Sigmoid colon (tissue), 4 donors: ENCODE results near the gene CCDC15.

Experiments
- EP300 ChIP-seq, 4 donors: sonication (generic); formaldehyde crosslinking; IDR thresholded peaks; one replicate each; pipeline ENCODE4 v1.6.1; 2017; ENCODE audit warnings: antibody characterized with exemption in 4 of 4
- POLR2A ChIP-seq, 2 donors: fragments of 450-650 bp; IDR thresholded peaks; one replicate each; pipeline ENCODE4 v1.6.1; 2016; ENCODE audit warnings: antibody characterized with exemption in 2 of 2, mild to moderate bottlenecking in 2 of 2, moderate library complexity in 2 of 2
- POLR2AphosphoS5 ChIP-seq, 4 donors: sonication (generic); formaldehyde crosslinking; IDR thresholded peaks; one replicate each; pipeline ENCODE4 v1.6.1; 2017; ENCODE audit warnings: antibody characterized with exemption in 4 of 4
- TF ChIP-seq, protein P1 (sequence below), 4 experiments: fragments of 450-650 bp in 3 of 4; fragments of 200-600 bp in 1 of 4; IDR thresholded peaks; one replicate each; pipeline ENCODE4 v1.5.1; 2016 to 2019; ENCODE audit warnings: antibody characterized with exemption in 4 of 4, mild to moderate bottlenecking in 3 of 4, moderate library complexity in 2 of 4

DNA sequence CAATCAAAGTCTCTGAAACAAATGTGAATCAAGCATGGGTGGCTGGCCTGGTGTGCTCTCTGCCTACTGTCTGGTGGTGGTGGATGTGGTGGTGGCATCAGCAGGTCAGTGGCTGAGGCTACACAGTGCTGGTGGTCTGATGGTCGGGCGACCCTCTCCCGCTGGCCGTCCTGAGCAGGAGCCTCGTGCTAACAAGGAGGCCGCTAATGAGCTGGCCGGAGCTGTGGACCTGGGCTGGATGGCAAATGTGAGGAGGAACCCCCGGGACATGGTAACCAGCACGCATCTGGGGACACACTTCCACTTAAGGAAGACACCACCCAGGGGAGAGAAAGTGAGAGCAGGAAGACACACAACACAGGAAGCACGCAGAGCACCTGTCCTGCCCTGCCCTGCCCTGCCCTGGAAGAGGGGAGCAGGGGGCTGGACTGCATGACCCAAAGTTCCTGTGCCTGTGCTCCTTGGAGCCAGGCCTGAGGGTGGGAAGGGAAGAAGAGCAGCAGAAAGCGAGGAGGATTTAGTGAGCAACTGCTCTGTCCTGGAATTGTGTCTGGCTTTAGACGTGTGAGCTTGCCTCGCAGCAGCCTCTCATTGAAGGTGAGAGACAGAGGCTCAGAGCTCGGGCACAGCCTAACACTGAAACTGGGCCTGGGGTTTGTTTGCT is 132.8 kb downstream of the CCDC15 start:
- no peak for TF ChIP-seq POLR2A (IDR thresholded peaks at IDR 0.05)
- TF ChIP-seq EP300 (IDR thresholded peaks at IDR 0.05), result no peak
- TF ChIP-seq POLR2AphosphoS5 (IDR thresholded peaks at IDR 0.05), result no peak
- TF ChIP-seq, protein P1, sequence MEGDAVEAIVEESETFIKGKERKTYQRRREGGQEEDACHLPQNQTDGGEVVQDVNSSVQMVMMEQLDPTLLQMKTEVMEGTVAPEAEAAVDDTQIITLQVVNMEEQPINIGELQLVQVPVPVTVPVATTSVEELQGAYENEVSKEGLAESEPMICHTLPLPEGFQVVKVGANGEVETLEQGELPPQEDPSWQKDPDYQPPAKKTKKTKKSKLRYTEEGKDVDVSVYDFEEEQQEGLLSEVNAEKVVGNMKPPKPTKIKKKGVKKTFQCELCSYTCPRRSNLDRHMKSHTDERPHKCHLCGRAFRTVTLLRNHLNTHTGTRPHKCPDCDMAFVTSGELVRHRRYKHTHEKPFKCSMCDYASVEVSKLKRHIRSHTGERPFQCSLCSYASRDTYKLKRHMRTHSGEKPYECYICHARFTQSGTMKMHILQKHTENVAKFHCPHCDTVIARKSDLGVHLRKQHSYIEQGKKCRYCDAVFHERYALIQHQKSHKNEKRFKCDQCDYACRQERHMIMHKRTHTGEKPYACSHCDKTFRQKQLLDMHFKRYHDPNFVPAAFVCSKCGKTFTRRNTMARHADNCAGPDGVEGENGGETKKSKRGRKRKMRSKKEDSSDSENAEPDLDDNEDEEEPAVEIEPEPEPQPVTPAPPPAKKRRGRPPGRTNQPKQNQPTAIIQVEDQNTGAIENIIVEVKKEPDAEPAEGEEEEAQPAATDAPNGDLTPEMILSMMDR (IDR thresholded peaks at IDR 0.05), result no peak
